ENCODE data around the gene SCUBE1.

GRCh38 chr22:43225609-43226008 lies 117.6 kb downstream of the SCUBE1 start:
- TF ChIP-seq, protein P1, sequence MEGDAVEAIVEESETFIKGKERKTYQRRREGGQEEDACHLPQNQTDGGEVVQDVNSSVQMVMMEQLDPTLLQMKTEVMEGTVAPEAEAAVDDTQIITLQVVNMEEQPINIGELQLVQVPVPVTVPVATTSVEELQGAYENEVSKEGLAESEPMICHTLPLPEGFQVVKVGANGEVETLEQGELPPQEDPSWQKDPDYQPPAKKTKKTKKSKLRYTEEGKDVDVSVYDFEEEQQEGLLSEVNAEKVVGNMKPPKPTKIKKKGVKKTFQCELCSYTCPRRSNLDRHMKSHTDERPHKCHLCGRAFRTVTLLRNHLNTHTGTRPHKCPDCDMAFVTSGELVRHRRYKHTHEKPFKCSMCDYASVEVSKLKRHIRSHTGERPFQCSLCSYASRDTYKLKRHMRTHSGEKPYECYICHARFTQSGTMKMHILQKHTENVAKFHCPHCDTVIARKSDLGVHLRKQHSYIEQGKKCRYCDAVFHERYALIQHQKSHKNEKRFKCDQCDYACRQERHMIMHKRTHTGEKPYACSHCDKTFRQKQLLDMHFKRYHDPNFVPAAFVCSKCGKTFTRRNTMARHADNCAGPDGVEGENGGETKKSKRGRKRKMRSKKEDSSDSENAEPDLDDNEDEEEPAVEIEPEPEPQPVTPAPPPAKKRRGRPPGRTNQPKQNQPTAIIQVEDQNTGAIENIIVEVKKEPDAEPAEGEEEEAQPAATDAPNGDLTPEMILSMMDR (IDR thresholded peaks at IDR 0.05): no peak
- TF ChIP-seq POLR2A (IDR thresholded peaks at IDR 0.05): no peak
